ENCODE data around the gene ABHD15.

ABHD15 gene

DNA sequence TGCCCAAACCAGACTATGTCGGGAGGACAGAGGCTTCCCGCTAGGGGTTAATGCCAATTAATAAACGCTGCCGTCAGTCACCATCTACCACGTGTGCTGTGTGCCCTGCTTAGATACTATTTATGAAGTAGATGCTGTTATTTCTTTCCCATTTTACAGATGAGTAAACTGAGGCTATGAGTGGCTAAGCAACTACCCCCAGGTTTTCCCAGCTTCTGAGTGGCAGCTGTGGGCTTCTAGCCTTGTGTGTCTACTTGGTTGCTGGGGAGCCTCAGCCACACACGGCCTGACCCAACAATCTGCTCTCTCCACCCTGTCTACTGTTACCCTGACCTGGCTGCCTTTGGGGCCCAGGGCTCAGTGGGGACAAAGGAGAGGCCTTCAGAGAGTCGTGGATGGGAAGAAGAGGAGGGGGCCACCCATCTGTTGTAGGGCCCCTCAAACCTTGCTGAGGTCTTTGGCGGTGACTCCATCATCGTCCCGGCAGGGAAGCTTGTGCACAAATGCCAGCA is 15.5 kb upstream of the ABHD15 start:
- DNase-seq (ENCODE audit: low spot score), result no peak

DNA sequence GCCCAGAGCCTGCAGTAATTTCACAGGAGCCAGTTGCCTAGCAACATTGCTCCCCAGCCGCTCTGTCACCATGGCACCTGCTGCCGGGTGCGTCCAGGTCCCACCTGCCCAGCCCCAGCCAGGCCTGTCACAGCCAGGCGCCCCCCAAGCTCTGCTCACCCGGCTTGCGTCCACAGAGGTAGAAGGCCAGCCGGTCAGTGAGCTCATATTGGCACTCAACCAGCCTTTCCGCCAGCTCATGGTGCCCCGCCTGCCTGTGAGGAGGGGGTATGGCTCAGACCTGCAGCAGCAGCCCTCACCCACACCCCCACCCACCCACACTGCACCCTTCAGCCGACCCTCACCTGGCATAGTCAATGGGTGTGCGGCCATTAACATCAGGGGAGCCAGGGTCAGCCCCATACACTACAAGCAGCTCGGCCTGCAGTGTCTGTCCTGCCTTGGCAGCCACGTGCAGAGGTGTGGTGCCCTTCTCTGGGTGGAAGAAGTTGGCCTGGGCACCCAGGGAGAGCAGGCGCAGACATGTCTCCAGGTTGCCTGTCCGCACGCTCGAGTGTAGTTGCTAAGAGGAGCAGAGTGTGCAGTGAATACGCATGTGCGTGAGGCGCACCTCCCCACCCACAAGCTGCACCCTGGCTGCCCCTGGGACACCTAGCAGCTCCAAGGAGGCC is 14.9 kb upstream of the ABHD15 start:
- DNase-seq (ENCODE audit: low spot score), result no peak

GRCh38 chr17:29579866-29580771 is 13.3 kb upstream of the ABHD15 start:
- DNase-seq (ENCODE audit: low spot score), result peak; percentile 76

GRCh38 chr17:29578626-29579485 is 12.0 kb upstream of the ABHD15 start:
- no peak for DNase-seq (ENCODE audit: low spot score)

GRCh38 chr17:29577385-29578211 is 10.8 kb upstream of the ABHD15 start:
- no peak for DNase-seq (ENCODE audit: low spot score)

- DNase-seq (ENCODE audit: low spot score), result no peak
Measured at GRCh38 chr17:29577001-29577370, 10.1 kb upstream of the ABHD15 start.

- DNase-seq (ENCODE audit: low spot score), result no peak
Measured at GRCh38 chr17:29576214-29577000, 9.6 kb upstream of the ABHD15 start.

DNA sequence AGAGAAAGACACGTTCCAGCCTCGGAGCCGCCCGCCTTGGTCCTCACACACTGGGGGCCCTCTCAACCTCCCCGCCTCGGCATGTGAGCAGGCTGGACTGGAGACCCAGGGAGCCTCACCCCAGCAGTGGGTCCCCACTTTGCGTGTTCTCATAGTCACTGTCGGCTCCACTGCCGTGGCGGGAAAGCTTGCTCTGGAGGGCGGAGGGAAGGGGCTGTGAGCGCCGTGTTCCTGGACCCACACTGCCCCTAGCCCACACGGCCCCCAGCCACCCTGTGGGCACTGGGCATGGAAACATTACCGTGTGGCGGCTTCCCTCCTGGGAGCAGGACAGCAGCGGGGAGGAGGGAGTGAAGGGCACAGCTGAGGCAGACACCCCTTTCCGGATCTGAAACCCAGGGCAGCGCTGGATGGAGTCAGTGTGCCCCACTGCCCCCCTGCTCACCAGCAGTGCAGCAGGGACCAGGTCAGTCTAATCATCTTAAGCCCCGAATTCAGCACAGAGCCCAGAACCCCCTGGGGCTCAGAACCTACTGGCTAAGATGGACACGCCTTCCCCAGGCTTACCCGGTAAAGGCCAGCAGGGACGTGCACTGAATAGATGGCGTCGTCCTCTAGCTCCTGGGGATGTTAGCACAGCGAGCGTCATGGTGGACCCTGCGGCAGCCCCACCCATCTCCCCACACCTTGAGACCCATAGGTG is 8.8 kb upstream of the ABHD15 start:
- DNase-seq (ENCODE audit: low spot score), result no peak

- DNase-seq (ENCODE audit: low spot score), result peak; percentile 40
Measured at GRCh38 chr17:29574732-29575510, 8.1 kb upstream of the ABHD15 start.

GRCh38 chr17:29573871-29574731 is 7.3 kb upstream of the ABHD15 start:
- no peak for DNase-seq (ENCODE audit: low spot score)

GRCh38 chr17:29573558-29573869 is 6.7 kb upstream of the ABHD15 start:
- no peak for DNase-seq (ENCODE audit: low spot score)

GRCh38 chr17:29572691-29573557 is 6.1 kb upstream of the ABHD15 start:
- DNase-seq (ENCODE audit: low spot score), result no peak

GRCh38 chr17:29571883-29572681 is 5.2 kb upstream of the ABHD15 start:
- DNase-seq (ENCODE audit: low spot score), result no peak

DNA sequence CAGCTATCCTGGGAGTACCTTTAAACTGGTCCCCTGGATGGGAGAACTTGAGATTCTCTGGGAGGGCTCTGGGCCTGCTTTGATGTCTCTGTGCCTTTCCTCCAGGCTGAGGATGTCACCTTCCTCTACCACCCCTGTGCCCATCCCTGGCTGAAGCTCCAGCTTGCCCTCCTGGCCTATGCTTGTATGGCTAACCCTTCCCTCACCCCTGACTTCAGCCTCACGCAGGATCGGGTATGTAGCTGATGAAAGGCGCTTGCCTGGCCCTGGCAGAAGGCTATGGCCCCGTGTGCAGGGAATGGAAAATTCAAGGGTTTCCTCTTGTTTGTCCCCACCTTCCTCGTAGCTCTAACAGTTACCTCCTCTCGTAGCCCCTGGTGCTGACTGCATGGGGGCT is 4.6 kb upstream of the ABHD15 start:
- no peak for DNase-seq (ENCODE audit: low spot score)

DNA sequence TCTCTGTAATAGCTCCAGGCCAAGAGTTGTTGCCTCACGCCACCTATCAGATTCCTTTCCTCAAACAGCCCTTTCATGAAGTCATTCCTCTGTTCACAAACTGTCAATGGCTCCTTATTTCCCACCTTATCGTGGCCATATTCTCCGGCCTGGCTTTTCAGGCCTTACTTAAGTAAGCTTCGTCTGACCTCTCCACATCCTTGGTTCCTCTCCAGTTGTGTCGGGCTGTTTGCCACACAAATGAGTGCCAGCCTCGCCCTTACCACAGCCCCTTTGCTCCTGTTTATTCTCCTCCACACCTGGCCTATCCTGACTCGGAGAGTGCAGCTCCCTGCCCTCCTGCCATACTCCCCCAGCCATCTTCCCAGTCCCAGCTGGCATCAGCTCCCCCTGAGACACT is 3.7 kb upstream of the ABHD15 start:
- DNase-seq (ENCODE audit: low spot score), result no peak

GRCh38 chr17:29569245-29569950 is 2.6 kb upstream of the ABHD15 start:
- no peak for DNase-seq (ENCODE audit: low spot score)
